GM23338 (cell line): ENCODE measurements around the gene GLCCI1. TPM values are rescaled to one million over a fixed set of nuclear protein-coding genes. Genes with fewer than 3 reads are reported as not detected.
A peak's percentile ranks its signal among the peaks of the same experiment; 100 is the strongest.

Experiments
- ATAC-seq: fragments of 200-7000 bp; cut with Tn5 transposase; 3 replicates; pipeline ENCODE4 v1.9.1; 2020
- DNase-seq: peaks from one replicate; pipeline ENCODE4 v3.0.0-alpha.2; 2015; ENCODE audit warnings: low spot score
- H2AFZ ChIP-seq: fragments of 200-600 bp; sonication (generic); 2 replicates; pipeline ENCODE4 v1.8.0; 2016; ENCODE audit warnings: antibody characterized with exemption, mild to moderate bottlenecking, moderate library complexity
- H3F3A ChIP-seq: fragments of 200-600 bp; sonication (generic); replicated peaks from 2 replicates; pipeline ENCODE4 v1.8.0; 2017; ENCODE audit warnings: antibody characterized with exemption, mixed run types, low read depth
- H3K27ac ChIP-seq: fragments of 200-600 bp; sonication (generic); 2 replicates; pipeline ENCODE4 v1.6.1; 2016; ENCODE audit warnings: low read depth
- H3K27me3 ChIP-seq: fragments of 200-600 bp; sonication (generic); 2 replicates; pipeline ENCODE4 v1.8.0; 2016; ENCODE audit warnings: mild to moderate bottlenecking, mixed run types, moderate library complexity; ENCODE audit not compliant: insufficient read depth
- H3K36me3 ChIP-seq: fragments of 200-600 bp; sonication (generic); 2 replicates; pipeline ENCODE4 v1.8.0; 2016; ENCODE audit warnings: mild to moderate bottlenecking; ENCODE audit not compliant: insufficient read depth
- H3K4me1 ChIP-seq: fragments of 200-600 bp; sonication (generic); 2 replicates; pipeline ENCODE4 v1.8.0; 2016; ENCODE audit warnings: mild to moderate bottlenecking, moderate library complexity; ENCODE audit not compliant: insufficient read depth
- H3K4me2 ChIP-seq: fragments of 200-600 bp; sonication (generic); 2 replicates; pipeline ENCODE4 v1.7.1; 2017; ENCODE audit warnings: mixed run types
- H3K4me3 ChIP-seq: fragments of 200-600 bp; sonication (generic); 2 replicates; pipeline ENCODE4 v1.6.1; 2016; ENCODE audit warnings: mixed run types
- H3K79me2 ChIP-seq: fragments of 200-600 bp; sonication (generic); replicated peaks from 2 replicates; pipeline ENCODE4 v1.8.0; 2017; ENCODE audit warnings: mild to moderate bottlenecking; ENCODE audit not compliant: insufficient read depth
- H3K9me2 ChIP-seq: fragments of 200-600 bp; sonication (generic); 2 replicates; pipeline ENCODE4 v1.8.0; 2017; ENCODE audit not compliant: insufficient read depth
- H4K20me1 ChIP-seq: fragments of 200-600 bp; sonication (generic); replicated peaks from 2 replicates; pipeline ENCODE4 v1.8.0; 2017; ENCODE audit warnings: mild to moderate bottlenecking; ENCODE audit not compliant: insufficient read depth
- H3K27ac Mint-ChIP-seq: 2 replicates; pipeline ENCODE4 v1.8.0; 2020; ENCODE audit warnings: inconsistent platforms, mild to moderate bottlenecking, moderate library complexity, mixed read lengths
- H3K27me3 Mint-ChIP-seq: 3 replicates; pipeline ENCODE4 v1.8.0; 2022; ENCODE audit warnings: low read depth, mild to moderate bottlenecking, moderate library complexity, mixed read lengths, inconsistent platforms; ENCODE audit not compliant: insufficient read depth, poor library complexity
- H3K36me3 Mint-ChIP-seq: 3 replicates; pipeline ENCODE4 v1.8.0; 2021; ENCODE audit warnings: low read depth, mild to moderate bottlenecking, inconsistent platforms, moderate library complexity, mixed read lengths
- H3K4me1 Mint-ChIP-seq: 3 replicates; pipeline ENCODE4 v1.8.0; 2020; ENCODE audit warnings: mild to moderate bottlenecking, inconsistent platforms, mixed read lengths
- H3K4me3 Mint-ChIP-seq: 3 replicates; pipeline ENCODE4 v1.8.0; 2021; ENCODE audit warnings: moderate library complexity, mild to moderate bottlenecking, inconsistent platforms, mixed read lengths
- H3K9me3 Mint-ChIP-seq: 3 replicates; pipeline ENCODE4 v1.8.0; 2020; ENCODE audit warnings: moderate library complexity, mild to moderate bottlenecking, inconsistent platforms, mixed read lengths
- CREB1 ChIP-seq: fragments of 250-450 bp; sonication (Bioruptor Pico); IDR thresholded peaks from 2 replicates; pipeline ENCODE4 v1.5.0; 2020; ENCODE audit warnings: low read depth, mild to moderate bottlenecking, moderate library complexity
- EZH2 ChIP-seq: fragments of 200-600 bp; sonication (generic); IDR thresholded peaks from one replicate; pipeline ENCODE4 v1.8.0; 2017; ENCODE audit warnings: antibody characterized with exemption, mild to moderate bottlenecking, low read depth; ENCODE audit not compliant: unreplicated experiment
- EZH2phosphoT487 ChIP-seq: fragments of 200-600 bp; sonication (generic); IDR thresholded peaks from one replicate; pipeline ENCODE4 v1.8.1; 2018; ENCODE audit warnings: antibody characterized with exemption; ENCODE audit not compliant: unreplicated experiment
- JUNB ChIP-seq: IDR thresholded peaks from one replicate; pipeline ENCODE4 v1.6.1; 2016; ENCODE audit warnings: antibody characterized with exemption; ENCODE audit not compliant: unreplicated experiment
- NANOG ChIP-seq: IDR thresholded peaks from 2 replicates; pipeline ENCODE4 v1.6.1; 2016; ENCODE audit warnings: antibody characterized with exemption, borderline replicate concordance
- STAT1 ChIP-seq: IDR thresholded peaks from one replicate; pipeline ENCODE4 v1.6.1; 2016; ENCODE audit warnings: antibody characterized with exemption; ENCODE audit not compliant: unreplicated experiment
- ZNF114 ChIP-seq: fragments of 250-450 bp; sonication (Bioruptor Pico); IDR thresholded peaks from 2 replicates; pipeline ENCODE4 v1.5.0; 2020; ENCODE audit warnings: mild to moderate bottlenecking, moderate library complexity
- ZNF331 ChIP-seq: fragments of 250-450 bp; sonication (Bioruptor Pico); IDR thresholded peaks from 2 replicates; pipeline ENCODE4 v1.5.0; 2020; ENCODE audit warnings: low read depth, mild to moderate bottlenecking, moderate library complexity
- polyA plus RNA-seq: library from polyadenylated mRNA; unstranded; fragments of >200 nt; fragmentation: Nextera tagmentation; extraction: Ambion mirVana; gene quantifications from 2 replicates; pipeline ENCODE4 v1.2.1, GENCODE V29; 2016
- total RNA-seq: library from RNA; depleted of rRNA; stranded (reverse); fragments of >200 nt; shearing (Covaris generic); gene quantifications from 2 replicates; pipeline ENCODE4 v1.2.3, GENCODE V29; 2014
- TF ChIP-seq, protein P1 (sequence below): IDR thresholded peaks from 2 replicates; pipeline ENCODE4 v1.6.1; 2016; ENCODE audit warnings: antibody characterized with exemption
- TF ChIP-seq, protein P2 (sequence below): IDR thresholded peaks from one replicate; pipeline ENCODE4 v1.6.1; 2018; ENCODE audit warnings: antibody characterized with exemption; ENCODE audit not compliant: unreplicated experiment
- TF ChIP-seq, protein P3 (sequence below): fragments of 250-450 bp; sonication (Bioruptor Pico); IDR thresholded peaks from 2 replicates; pipeline ENCODE4 v1.5.0; 2020; ENCODE audit warnings: mild to moderate bottlenecking, moderate library complexity

Gene GLCCI1
- total and polyA plus RNA-seq, 2 experiments from 2014 or later: 15.0 to 15.7 TPM

DNA sequence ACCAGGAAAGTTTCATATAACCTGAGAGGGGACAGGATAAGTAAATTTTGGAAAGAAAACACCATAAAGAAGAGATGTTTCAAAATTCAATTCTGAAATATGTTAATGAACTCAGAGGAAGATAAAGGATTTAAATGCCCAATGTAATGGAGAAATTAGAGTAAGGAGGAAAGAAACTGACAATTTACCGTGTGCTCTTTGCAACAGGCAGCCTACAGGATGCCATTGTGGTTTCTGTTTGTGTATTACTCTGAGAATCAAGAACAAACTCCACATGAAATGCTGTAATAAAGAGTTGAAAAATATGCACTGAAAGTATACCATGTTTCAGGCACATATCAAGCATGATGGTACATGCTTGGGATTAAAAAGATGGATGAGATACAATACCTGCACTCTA is 44.8 kb upstream of the GLCCI1 start:
- H3K4me3 ChIP-seq: no peak overlapping the region
- TF ChIP-seq NANOG (no peak), JUNB (no peak)
- H4K20me1 ChIP-seq: no peaks in the 10 kb centered on the region
- H3K4me1 ChIP-seq: peaks cover 47% of the 10 kb centered on the region
- Mint-ChIP-seq H3K4me1 (peaks cover 49% of the 10 kb centered on the region), H3K9me3 (no peaks in the 10 kb centered on the region), H3K4me3 (no peak overlapping the region), H3K27me3 (no peaks in the 10 kb centered on the region), H3K36me3 (no peaks in the 10 kb centered on the region), H3K27ac (no peak overlapping the region)
- H3K79me2 ChIP-seq: no peaks in the 10 kb centered on the region
- no peaks in the 10 kb centered on the region for H3K27me3 ChIP-seq
- H2AFZ ChIP-seq: no peak overlapping the region
- 0 out of 2 replicates have a peak, but pooled peaks cover 3% of the 10 kb centered on the region for H3K9me2 ChIP-seq
- no peaks in the 10 kb centered on the region for H3F3A ChIP-seq
- H3K27ac ChIP-seq: no peak overlapping the region
- no peaks in the 10 kb centered on the region for H3K36me3 ChIP-seq
- 0 out of 2 replicates have a peak overlapping the region, but pooled peaks have one; percentile 4 for H3K4me2 ChIP-seq
- DNase-seq (no peak), ATAC-seq (no peak)

- Histone ChIP-seq H4K20me1 (no peaks in the 10 kb centered on the region), H3F3A (no peaks in the 10 kb centered on the region), H3K9me2 (0 out of 2 replicates have a peak, but pooled peaks cover 3% of the 10 kb centered on the region), H3K27me3 (no peaks in the 10 kb centered on the region), H3K27ac (no peak overlapping the region), H3K4me2 (0 out of 2 replicates have a peak overlapping the region, but pooled peaks have one; percentile 4), H3K4me1 (peaks cover 42% of the 10 kb centered on the region), H3K79me2 (no peaks in the 10 kb centered on the region), H3K36me3 (no peaks in the 10 kb centered on the region), H2AFZ (no peak overlapping the region), H3K4me3 (no peak overlapping the region)
- ATAC-seq (peak; percentile 57), DNase-seq (no peak)
- H3K4me3 Mint-ChIP-seq: no peak overlapping the region
- TF ChIP-seq, protein P1, sequence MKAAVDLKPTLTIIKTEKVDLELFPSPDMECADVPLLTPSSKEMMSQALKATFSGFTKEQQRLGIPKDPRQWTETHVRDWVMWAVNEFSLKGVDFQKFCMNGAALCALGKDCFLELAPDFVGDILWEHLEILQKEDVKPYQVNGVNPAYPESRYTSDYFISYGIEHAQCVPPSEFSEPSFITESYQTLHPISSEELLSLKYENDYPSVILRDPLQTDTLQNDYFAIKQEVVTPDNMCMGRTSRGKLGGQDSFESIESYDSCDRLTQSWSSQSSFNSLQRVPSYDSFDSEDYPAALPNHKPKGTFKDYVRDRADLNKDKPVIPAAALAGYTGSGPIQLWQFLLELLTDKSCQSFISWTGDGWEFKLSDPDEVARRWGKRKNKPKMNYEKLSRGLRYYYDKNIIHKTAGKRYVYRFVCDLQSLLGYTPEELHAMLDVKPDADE: no peak
- TF ChIP-seq EZH2: no peak
- TF ChIP-seq, protein P2, sequence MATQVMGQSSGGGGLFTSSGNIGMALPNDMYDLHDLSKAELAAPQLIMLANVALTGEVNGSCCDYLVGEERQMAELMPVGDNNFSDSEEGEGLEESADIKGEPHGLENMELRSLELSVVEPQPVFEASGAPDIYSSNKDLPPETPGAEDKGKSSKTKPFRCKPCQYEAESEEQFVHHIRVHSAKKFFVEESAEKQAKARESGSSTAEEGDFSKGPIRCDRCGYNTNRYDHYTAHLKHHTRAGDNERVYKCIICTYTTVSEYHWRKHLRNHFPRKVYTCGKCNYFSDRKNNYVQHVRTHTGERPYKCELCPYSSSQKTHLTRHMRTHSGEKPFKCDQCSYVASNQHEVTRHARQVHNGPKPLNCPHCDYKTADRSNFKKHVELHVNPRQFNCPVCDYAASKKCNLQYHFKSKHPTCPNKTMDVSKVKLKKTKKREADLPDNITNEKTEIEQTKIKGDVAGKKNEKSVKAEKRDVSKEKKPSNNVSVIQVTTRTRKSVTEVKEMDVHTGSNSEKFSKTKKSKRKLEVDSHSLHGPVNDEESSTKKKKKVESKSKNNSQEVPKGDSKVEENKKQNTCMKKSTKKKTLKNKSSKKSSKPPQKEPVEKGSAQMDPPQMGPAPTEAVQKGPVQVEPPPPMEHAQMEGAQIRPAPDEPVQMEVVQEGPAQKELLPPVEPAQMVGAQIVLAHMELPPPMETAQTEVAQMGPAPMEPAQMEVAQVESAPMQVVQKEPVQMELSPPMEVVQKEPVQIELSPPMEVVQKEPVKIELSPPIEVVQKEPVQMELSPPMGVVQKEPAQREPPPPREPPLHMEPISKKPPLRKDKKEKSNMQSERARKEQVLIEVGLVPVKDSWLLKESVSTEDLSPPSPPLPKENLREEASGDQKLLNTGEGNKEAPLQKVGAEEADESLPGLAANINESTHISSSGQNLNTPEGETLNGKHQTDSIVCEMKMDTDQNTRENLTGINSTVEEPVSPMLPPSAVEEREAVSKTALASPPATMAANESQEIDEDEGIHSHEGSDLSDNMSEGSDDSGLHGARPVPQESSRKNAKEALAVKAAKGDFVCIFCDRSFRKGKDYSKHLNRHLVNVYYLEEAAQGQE: no peak
- TF ChIP-seq, protein P3, sequence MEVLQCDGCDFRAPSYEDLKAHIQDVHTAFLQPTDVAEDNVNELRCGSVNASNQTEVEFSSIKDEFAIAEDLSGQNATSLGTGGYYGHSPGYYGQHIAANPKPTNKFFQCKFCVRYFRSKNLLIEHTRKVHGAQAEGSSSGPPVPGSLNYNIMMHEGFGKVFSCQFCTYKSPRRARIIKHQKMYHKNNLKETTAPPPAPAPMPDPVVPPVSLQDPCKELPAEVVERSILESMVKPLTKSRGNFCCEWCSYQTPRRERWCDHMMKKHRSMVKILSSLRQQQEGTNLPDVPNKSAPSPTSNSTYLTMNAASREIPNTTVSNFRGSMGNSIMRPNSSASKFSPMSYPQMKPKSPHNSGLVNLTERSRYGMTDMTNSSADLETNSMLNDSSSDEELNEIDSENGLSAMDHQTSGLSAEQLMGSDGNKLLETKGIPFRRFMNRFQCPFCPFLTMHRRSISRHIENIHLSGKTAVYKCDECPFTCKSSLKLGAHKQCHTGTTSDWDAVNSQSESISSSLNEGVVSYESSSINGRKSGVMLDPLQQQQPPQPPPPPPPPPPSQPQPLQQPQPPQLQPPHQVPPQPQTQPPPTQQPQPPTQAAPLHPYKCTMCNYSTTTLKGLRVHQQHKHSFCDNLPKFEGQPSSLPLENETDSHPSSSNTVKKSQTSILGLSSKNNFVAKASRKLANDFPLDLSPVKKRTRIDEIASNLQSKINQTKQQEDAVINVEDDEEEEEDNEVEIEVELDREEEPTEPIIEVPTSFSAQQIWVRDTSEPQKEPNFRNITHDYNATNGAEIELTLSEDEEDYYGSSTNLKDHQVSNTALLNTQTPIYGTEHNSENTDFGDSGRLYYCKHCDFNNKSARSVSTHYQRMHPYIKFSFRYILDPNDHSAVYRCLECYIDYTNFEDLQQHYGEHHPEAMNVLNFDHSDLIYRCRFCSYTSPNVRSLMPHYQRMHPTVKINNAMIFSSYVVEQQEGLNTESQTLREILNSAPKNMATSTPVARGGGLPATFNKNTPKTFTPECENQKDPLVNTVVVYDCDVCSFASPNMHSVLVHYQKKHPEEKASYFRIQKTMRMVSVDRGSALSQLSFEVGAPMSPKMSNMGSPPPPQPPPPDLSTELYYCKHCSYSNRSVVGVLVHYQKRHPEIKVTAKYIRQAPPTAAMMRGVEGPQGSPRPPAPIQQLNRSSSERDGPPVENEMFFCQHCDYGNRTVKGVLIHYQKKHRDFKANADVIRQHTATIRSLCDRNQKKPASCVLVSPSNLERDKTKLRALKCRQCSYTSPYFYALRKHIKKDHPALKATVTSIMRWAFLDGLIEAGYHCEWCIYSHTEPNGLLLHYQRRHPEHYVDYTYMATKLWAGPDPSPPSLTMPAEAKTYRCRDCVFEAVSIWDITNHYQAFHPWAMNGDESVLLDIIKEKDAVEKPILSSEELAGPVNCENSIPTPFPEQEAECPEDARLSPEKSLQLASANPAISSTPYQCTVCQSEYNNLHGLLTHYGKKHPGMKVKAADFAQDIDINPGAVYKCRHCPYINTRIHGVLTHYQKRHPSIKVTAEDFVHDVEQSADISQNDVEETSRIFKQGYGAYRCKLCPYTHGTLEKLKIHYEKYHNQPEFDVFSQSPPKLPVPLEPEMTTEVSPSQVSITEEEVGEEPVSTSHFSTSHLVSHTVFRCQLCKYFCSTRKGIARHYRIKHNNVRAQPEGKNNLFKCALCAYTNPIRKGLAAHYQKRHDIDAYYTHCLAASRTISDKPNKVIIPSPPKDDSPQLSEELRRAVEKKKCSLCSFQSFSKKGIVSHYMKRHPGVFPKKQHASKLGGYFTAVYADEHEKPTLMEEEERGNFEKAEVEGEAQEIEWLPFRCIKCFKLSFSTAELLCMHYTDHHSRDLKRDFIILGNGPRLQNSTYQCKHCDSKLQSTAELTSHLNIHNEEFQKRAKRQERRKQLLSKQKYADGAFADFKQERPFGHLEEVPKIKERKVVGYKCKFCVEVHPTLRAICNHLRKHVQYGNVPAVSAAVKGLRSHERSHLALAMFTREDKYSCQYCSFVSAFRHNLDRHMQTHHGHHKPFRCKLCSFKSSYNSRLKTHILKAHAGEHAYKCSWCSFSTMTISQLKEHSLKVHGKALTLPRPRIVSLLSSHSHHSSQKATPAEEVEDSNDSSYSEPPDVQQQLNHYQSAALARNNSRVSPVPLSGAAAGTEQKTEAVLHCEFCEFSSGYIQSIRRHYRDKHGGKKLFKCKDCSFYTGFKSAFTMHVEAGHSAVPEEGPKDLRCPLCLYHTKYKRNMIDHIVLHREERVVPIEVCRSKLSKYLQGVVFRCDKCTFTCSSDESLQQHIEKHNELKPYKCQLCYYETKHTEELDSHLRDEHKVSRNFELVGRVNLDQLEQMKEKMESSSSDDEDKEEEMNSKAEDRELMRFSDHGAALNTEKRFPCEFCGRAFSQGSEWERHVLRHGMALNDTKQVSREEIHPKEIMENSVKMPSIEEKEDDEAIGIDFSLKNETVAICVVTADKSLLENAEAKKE (CRISPR knock-in tag): no peak
- no peak for TF ChIP-seq EZH2phosphoT487
- TF ChIP-seq JUNB: no peak
- TF ChIP-seq STAT1: no peak
- no peak for TF ChIP-seq CREB1 (CRISPR knock-in tag)
- TF ChIP-seq ZNF114 (CRISPR knock-in tag): no peak
- TF ChIP-seq ZNF331 (CRISPR knock-in tag): no peak
- no peaks in the 10 kb centered on the region for H3K36me3 Mint-ChIP-seq
- no peaks in the 10 kb centered on the region for H3K27me3 Mint-ChIP-seq
- H3K9me3 Mint-ChIP-seq: no peaks in the 10 kb centered on the region
- peaks cover 44% of the 10 kb centered on the region for H3K4me1 Mint-ChIP-seq
- no peak overlapping the region for H3K27ac Mint-ChIP-seq
Measured at GRCh38 chr7:7924303-7924702, 44.3 kb upstream of the GLCCI1 start.
